H1 (cell line): ENCODE data around the gene CHRNG. TPM values are rescaled to one million over a fixed set of nuclear protein-coding genes. Genes with fewer than 3 reads are reported as not detected.

Experiments
- CTCF ChIA-PET: fragments of 300-600 bp; sonication (Branson Sonifier 250); formaldehyde crosslinking; loops from one replicate; lab custom pipeline; 2021; ENCODE audit not compliant: partially characterized antibody; lab: Charles Lee
- POLR2A ChIA-PET: fragments of 300-600 bp; sonication (Branson Sonifier 250); formaldehyde crosslinking; loops from one replicate; lab custom pipeline; 2021; ENCODE audit warnings: inconsistent platforms; ENCODE audit not compliant: partially characterized antibody; lab: Charles Lee
- DNase-seq, 2 experiments: peaks; one replicate each; pipeline versions ENCODE4 v3.0.0 to v3.0.0-alpha.2; 2010 to 2022; ENCODE audit warnings: low spot score in 2 of 2, low read depth in 1 of 2, mixed read lengths in 1 of 2
- FAIRE-seq: peaks from 2 replicates; lab custom pipeline; 2011; peaks lifted over from hg19 to GRCh38; lab: Jason Lieb, UNC
- H2AFZ ChIP-seq: 2 replicates; pipeline ENCODE4 v1.8.1; 2012; ENCODE audit warnings: low read length, inconsistent platforms
- H2AK5ac ChIP-seq: 2 replicates; pipeline ENCODE4 v1.6.1; 2013; ENCODE audit warnings: low read depth, low read length
- H2BK120ac ChIP-seq: replicated peaks from 2 replicates; pipeline ENCODE3; 2013; ENCODE audit warnings: low read depth, low read length, inconsistent platforms
- H2BK12ac ChIP-seq: 2 replicates; pipeline ENCODE4 v1.6.1; 2013; ENCODE audit warnings: low read depth, low read length
- H2BK15ac ChIP-seq: 2 replicates; pipeline ENCODE4 v1.6.1; 2013; ENCODE audit warnings: low read length
- H2BK20ac ChIP-seq: 2 replicates; pipeline ENCODE4 v1.6.1; 2013; ENCODE audit warnings: low read length
- H2BK5ac ChIP-seq: 2 replicates; pipeline ENCODE4 v1.6.1; 2013; ENCODE audit warnings: low read depth, low read length
- H3K14ac ChIP-seq: 2 replicates; pipeline ENCODE4 v1.6.1; 2013; ENCODE audit warnings: inconsistent platforms; ENCODE audit not compliant: insufficient read length
- H3K18ac ChIP-seq: 2 replicates; pipeline ENCODE4 v1.6.1; 2013; ENCODE audit warnings: low read length; ENCODE audit errors: extremely low read depth
- H3K23ac ChIP-seq: 2 replicates; pipeline ENCODE4 v1.6.1; 2013; ENCODE audit warnings: inconsistent platforms; ENCODE audit not compliant: insufficient read length
- H3K23me2 ChIP-seq: 2 replicates; pipeline ENCODE4 v1.6.1; 2013; ENCODE audit warnings: low read depth, low read length
- H3K27ac ChIP-seq: 2 replicates; pipeline ENCODE4 v1.6.1; 2011; ENCODE audit warnings: low read depth, low read length, inconsistent platforms
- H3K27me3 ChIP-seq, 4 experiments: replicated peaks in 1 of 4; 1 replicate in 1 of 4; 2 replicates in 3 of 4; pipeline versions ENCODE4 v1.6.1 to v1.8.1; 2011 to 2013; ENCODE audit warnings: low read length in 3 of 4, mild to moderate bottlenecking in 3 of 4, inconsistent platforms in 2 of 4, mixed read lengths in 2 of 4, moderate library complexity in 1 of 4; ENCODE audit not compliant: control insufficient read depth in 3 of 4, insufficient read depth in 3 of 4; ENCODE audit errors: extremely low read depth in 1 of 4
- H3K36me3 ChIP-seq, 4 experiments: 2 replicates each; pipeline versions ENCODE4 v1.6.1 to v1.8.1; 2011 to 2013; ENCODE audit warnings: mild to moderate bottlenecking in 4 of 4, low read length in 3 of 4, moderate library complexity in 2 of 4, control low read depth in 1 of 4, inconsistent platforms in 1 of 4; ENCODE audit not compliant: insufficient read depth in 4 of 4, control insufficient read depth in 2 of 4
- H3K4ac ChIP-seq: replicated peaks from 2 replicates; pipeline ENCODE3; 2013; ENCODE audit warnings: low read length, low read depth, mixed read lengths, inconsistent platforms; ENCODE audit not compliant: insufficient read length
- H3K4me1 ChIP-seq, 4 experiments: replicated peaks in 1 of 4; 1 replicate in 1 of 4; 2 replicates in 3 of 4; pipeline versions ENCODE4 v1.6.1 to v1.8.1; 2011 to 2013; ENCODE audit warnings: low read length in 3 of 4, inconsistent platforms in 2 of 4, mixed read lengths in 1 of 4; ENCODE audit not compliant: insufficient read depth in 4 of 4, control insufficient read depth in 3 of 4
- H3K4me2 ChIP-seq, 2 experiments: 2 replicates each; pipeline versions ENCODE4 v1.6.1 to v1.8.1; 2011 to 2013; ENCODE audit warnings: low read depth in 2 of 2, low read length in 2 of 2, control low read depth in 1 of 2, inconsistent platforms in 1 of 2, mild to moderate bottlenecking in 1 of 2; ENCODE audit not compliant: insufficient read depth in 1 of 2
- H3K4me3 ChIP-seq, 4 experiments: fragments of 200-600, 300-600 bp in 1 of 4; sonication (generic), shearing (Covaris generic), sonication (Bioruptor Twin) in 1 of 4; 2 replicates each; pipeline versions ENCODE4 v1.5.1 to v1.8.1; 2011 to 2016; ENCODE audit warnings: low read length in 4 of 4, low read depth in 3 of 4, control low read depth in 2 of 4, inconsistent platforms in 2 of 4, mild to moderate bottlenecking in 2 of 4, mixed read lengths in 1 of 4, moderate library complexity in 1 of 4; ENCODE audit not compliant: insufficient read depth in 2 of 4; ENCODE audit errors: extremely low read depth in 1 of 4
- H3K56ac ChIP-seq: replicated peaks from 2 replicates; pipeline ENCODE3; 2013; ENCODE audit warnings: low read depth, mild to moderate bottlenecking, mixed read lengths, low read length, inconsistent platforms; ENCODE audit not compliant: insufficient read length
- H3K79me1 ChIP-seq: 2 replicates; pipeline ENCODE4 v1.6.1; 2013; ENCODE audit warnings: low read depth, low read length, control low read depth
- H3K79me2 ChIP-seq, 2 experiments: 2 replicates each; pipeline versions ENCODE4 v1.6.1 to v1.8.1; 2012 to 2013; ENCODE audit warnings: low read length in 2 of 2, mild to moderate bottlenecking in 2 of 2, inconsistent platforms in 1 of 2; ENCODE audit not compliant: insufficient read depth in 2 of 2, control insufficient read depth in 1 of 2
- H3K9ac ChIP-seq, 4 experiments: replicated peaks in 1 of 4; 1 replicate in 1 of 4; 2 replicates in 3 of 4; pipeline versions ENCODE4 v1.6.1 to v1.8.1; 2011 to 2013; ENCODE audit warnings: low read depth in 3 of 4, low read length in 3 of 4, control low read depth in 2 of 4, mild to moderate bottlenecking in 2 of 4, moderate library complexity in 2 of 4, inconsistent platforms in 1 of 4; ENCODE audit errors: extremely low read depth in 1 of 4
- H3K9me3 ChIP-seq, 2 experiments: 2 replicates each; pipeline versions ENCODE4 v1.6.1 to v1.8.1; 2012 to 2013; ENCODE audit warnings: mild to moderate bottlenecking in 2 of 2, moderate library complexity in 2 of 2, control low read depth in 1 of 2, inconsistent platforms in 1 of 2, low read depth in 1 of 2, low read length in 1 of 2, mixed read lengths in 1 of 2; ENCODE audit not compliant: insufficient read depth in 2 of 2
- H4K20me1 ChIP-seq, 2 experiments: replicated peaks in 1 of 2; 2 replicates each; pipeline versions ENCODE3 to v1.8.1; 2011 to 2013; ENCODE audit warnings: inconsistent platforms in 2 of 2, low read length in 2 of 2, mild to moderate bottlenecking in 1 of 2; ENCODE audit not compliant: insufficient read depth in 2 of 2, control insufficient read depth in 1 of 2
- H4K5ac ChIP-seq: 2 replicates; pipeline ENCODE4 v1.6.1; 2013; ENCODE audit warnings: low read length, low read depth, mixed read lengths, inconsistent platforms; ENCODE audit not compliant: insufficient read length
- H4K8ac ChIP-seq: 2 replicates; pipeline ENCODE4 v1.8.0; 2013; ENCODE audit warnings: mild to moderate bottlenecking, moderate library complexity, low read length, inconsistent platforms; ENCODE audit not compliant: insufficient read depth; ENCODE audit errors: extremely low read depth
- H4K91ac ChIP-seq: replicated peaks from 2 replicates; pipeline ENCODE3; 2013; ENCODE audit warnings: low read length, mixed read lengths, inconsistent platforms; ENCODE audit not compliant: insufficient read length
- HDAC6 ChIP-seq: IDR thresholded peaks from one replicate; pipeline ENCODE4 v1.7.1; 2012; ENCODE audit warnings: low read depth, mild to moderate bottlenecking, inconsistent platforms, low read length, moderate library complexity
- SIRT6 ChIP-seq: IDR thresholded peaks from one replicate; pipeline ENCODE4 v1.7.1; 2012; ENCODE audit warnings: low read length, inconsistent platforms
- SP4 ChIP-seq: IDR thresholded peaks from 2 replicates; pipeline ENCODE4 v1.6.1; 2012; ENCODE audit warnings: low read length, inconsistent platforms
- TAF1 ChIP-seq: IDR thresholded peaks from 2 replicates; pipeline ENCODE4 v1.6.1; 2011; ENCODE audit warnings: mild to moderate bottlenecking, low read depth, low read length
- WGBS, 2 experiments: shearing (Covaris generic) in 1 of 2; methylation state at CpG; one replicate each; pipeline versions ENCODE4 v1.1.6 to v1.1.7; 2013 to 2015; ENCODE audit warnings: low lambda C conversion rate in 2 of 2, mixed read lengths in 2 of 2, inconsistent platforms in 1 of 2, low coverage in 1 of 2, missing lambda C conversion rate in 1 of 2; ENCODE audit not compliant: insufficient replicate concordance in 2 of 2, insufficient coverage in 1 of 2, insufficient read length in 1 of 2; ENCODE audit errors: extremely low coverage in 1 of 2, missing lambda C conversion rate in 1 of 2; 5-methylcytosine and 5-hydroxymethylcytosine counted together
- polyA plus RNA-seq, 7 experiments: library from polyadenylated mRNA; depleted of rRNA in 3 of 7; stranded (reverse) in 5 of 7; unstranded in 2 of 7; fragments of >200 nt in 5 of 7; fragments of 200-250 nt in 2 of 7; gene quantifications; 1 replicate in 5 of 7; 2 replicates in 1 of 7; 4 replicates in 1 of 7; pipeline versions ENCODE4 v1.2.1 to v1.2.3, GENCODE V29; 2011 to 2013; ENCODE audit warnings: missing spikeins in 2 of 7, mixed read lengths in 2 of 7
- total RNA-seq: library from RNA; stranded (reverse); fragmentation: NEBNext Ultra II Directional; extraction: Animal tissue kit (Norgen Biotek cat#: 25700); gene quantifications from 2 replicates; pipeline ENCODE4 v1.2.1, GENCODE V29; 2021

The CHRNG gene
- total and polyA plus RNA-seq, 2 of the 8 experiments (the other 6 are each of a cell fraction or from before 2014, with no cell fraction given), result 0.05 TPM; not detected in 1

- no peak overlapping the region for H3K23ac ChIP-seq
- H3K23me2 ChIP-seq, result peaks cover 1% of the 10 kb centered on the region; the same call in 1 of the 2 replicates
- H3K14ac ChIP-seq, result no peak overlapping the region
- no peak for FAIRE-seq
- no peak overlapping the region for H3K4me3 ChIP-seq
- CTCF ChIA-PET, result interaction anchor here (0.9 to 3.8 kb wide), 4 partner anchors 8 to 105 kb away, joined by 3 to 23 read pairs (median 4); partner anchors contain the start of gene PRSS56
- no peak overlapping the region for H4K8ac ChIP-seq
- peaks cover 0 to 22% of the 10 kb centered on the region in 2 experiments; a peak in 2 of 4 replicates for H3K79me2 ChIP-seq
- H3K36me3 ChIP-seq, result peaks cover 0 to 9% (median under 1%) of the 10 kb centered on the region in 4 experiments; a peak in 2 of 8 replicates
- H2BK12ac ChIP-seq, result no peak overlapping the region
- H3K4ac ChIP-seq, result no peak overlapping the region
- POLR2A ChIA-PET, result interaction anchor here (1.3 to 2.8 kb wide), 2 partner anchors 11 to 14 kb away, joined by 5 to 12 read pairs; no protein-coding TSS in a partner anchor
- H4K5ac ChIP-seq, result no peak overlapping the region
- WGBS, 2 experiments, result 97% methylated on average over 6 of the region's 6 CpGs; no CpG with 5 or more reads in 1 of the 2 experiments
- no peak overlapping the region for H2AFZ ChIP-seq
- TF ChIP-seq SP4 (no peak), HDAC6 (no peak), TAF1 (no peak), SIRT6 (no peak)
- H3K18ac ChIP-seq, result no peak overlapping the region
- no peak overlapping the region for H4K91ac ChIP-seq
- H3K4me2 ChIP-seq, result no peak overlapping the region
- DNase-seq, result no peak
- H2BK120ac ChIP-seq, result no peak overlapping the region
- H3K9ac ChIP-seq, result no peak overlapping the region
- no peak overlapping the region for H2BK5ac ChIP-seq
- H3K4me1 ChIP-seq, result peaks cover 0 to 5% (median under 1%) of the 10 kb centered on the region in 4 experiments; a peak in 5 of 7 replicates
- no peaks in the 10 kb centered on the region for H3K9me3 ChIP-seq
- no peak overlapping the region for H3K56ac ChIP-seq
- peaks cover 5% of the 10 kb centered on the region; the same call in 1 of the 2 replicates for H3K79me1 ChIP-seq
- no peak overlapping the region for H2BK15ac ChIP-seq
- no peak overlapping the region for H2BK20ac ChIP-seq
- no peaks in the 10 kb centered on the region for H3K27me3 ChIP-seq
- H2AK5ac ChIP-seq, result no peak overlapping the region
- no peak overlapping the region for H3K27ac ChIP-seq
- H4K20me1 ChIP-seq, result peaks cover 4 to 9% of the 10 kb centered on the region in 2 experiments
Observed at GRCh38 chr2:232544674-232545073, 5.2 kb downstream of the CHRNG start.
